SK-N-SH treated with all-trans-retinoic acid at 6 μM for 48 hours (cell line): ENCODE data around the gene FSTL1.

Experiments used
- ATAC-seq: fragments of 200-7000 bp; cut with Tn5 transposase; 3 replicates; pipeline ENCODE4 v1.9.1; 2020; ENCODE audit warnings: mild to moderate bottlenecking, moderate library complexity
- BACH2 ChIP-seq: fragments of 250-450 bp; sonication (Bioruptor Pico); IDR thresholded peaks from 2 replicates; pipeline ENCODE4 v1.9.0; 2021; ENCODE audit warnings: mild to moderate bottlenecking, borderline replicate concordance
- CSRNP3 ChIP-seq: fragments of 250-450 bp; sonication (Bioruptor Pico); IDR thresholded peaks from 2 replicates; pipeline ENCODE4 v1.5.1; 2021; ENCODE audit warnings: mild to moderate bottlenecking, moderate library complexity
- ESRRG ChIP-seq: fragments of 250-450 bp; sonication (Bioruptor Pico); IDR thresholded peaks from 2 replicates; pipeline ENCODE4 v1.6.1; 2021; ENCODE audit warnings: mild to moderate bottlenecking
- GLIS3 ChIP-seq: fragments of 250-450 bp; sonication (Bioruptor Pico); IDR thresholded peaks from 2 replicates; pipeline ENCODE4 v1.5.0; 2020; ENCODE audit warnings: mild to moderate bottlenecking, moderate library complexity
- ISL1 ChIP-seq: fragments of 250-450 bp; sonication (Bioruptor Pico); IDR thresholded peaks from 2 replicates; pipeline ENCODE4 v2.1.2; 2022; ENCODE audit warnings: mild to moderate bottlenecking, moderate library complexity
- OSR1 ChIP-seq: fragments of 250-450 bp; sonication (Bioruptor Pico); IDR thresholded peaks from 2 replicates; pipeline ENCODE4 v1.8.0; 2022; ENCODE audit warnings: moderate library complexity, mild to moderate bottlenecking, inconsistent platforms
- PATZ1 ChIP-seq: fragments of 250-450 bp; sonication (Bioruptor Pico); IDR thresholded peaks from 2 replicates; pipeline ENCODE4 v1.8.0; 2020; ENCODE audit warnings: mild to moderate bottlenecking, moderate library complexity, borderline replicate concordance
- POU6F1 ChIP-seq: fragments of 250-450 bp; sonication (Bioruptor Pico); IDR thresholded peaks from 2 replicates; pipeline ENCODE4 v1.8.0; 2021; ENCODE audit warnings: low read depth, mild to moderate bottlenecking, moderate library complexity, borderline replicate concordance
- PPARA ChIP-seq: fragments of 250-450 bp; sonication (Bioruptor Pico); IDR thresholded peaks from 2 replicates; pipeline ENCODE4 v1.5.0; 2020; ENCODE audit warnings: mild to moderate bottlenecking, borderline replicate concordance
- RARB ChIP-seq: fragments of 250-450 bp; sonication (Bioruptor Pico); IDR thresholded peaks from 2 replicates; pipeline ENCODE4 v1.8.0; 2021; ENCODE audit warnings: mild to moderate bottlenecking, moderate library complexity
- SNAI2 ChIP-seq: fragments of 250-450 bp; sonication (Bioruptor Pico); IDR thresholded peaks from 2 replicates; pipeline ENCODE4 v1.5.0; 2020; ENCODE audit warnings: mild to moderate bottlenecking, moderate library complexity
- TCF4 ChIP-seq: fragments of 250-450 bp; sonication (Bioruptor Pico); IDR thresholded peaks from 2 replicates; pipeline ENCODE4 v1.8.0; 2021; ENCODE audit warnings: mild to moderate bottlenecking, moderate library complexity, borderline replicate concordance
- TOX ChIP-seq: fragments of 250-450 bp; sonication (Bioruptor Pico); IDR thresholded peaks from 2 replicates; pipeline ENCODE4 v1.8.0; 2021; ENCODE audit warnings: mild to moderate bottlenecking, moderate library complexity, borderline replicate concordance
- TSHZ2 ChIP-seq: fragments of 250-450 bp; sonication (Bioruptor Pico); IDR thresholded peaks from 2 replicates; pipeline ENCODE4 v1.5.0; 2020; ENCODE audit warnings: mild to moderate bottlenecking, moderate library complexity
- ZC3H10 ChIP-seq: fragments of 250-450 bp; sonication (Bioruptor Pico); IDR thresholded peaks from 2 replicates; pipeline ENCODE4 v1.5.1; 2021; ENCODE audit warnings: mild to moderate bottlenecking, moderate library complexity
- ZFP3 ChIP-seq: fragments of 250-450 bp; sonication (Bioruptor Pico); IDR thresholded peaks from 2 replicates; pipeline ENCODE4 v1.5.0; 2020; ENCODE audit warnings: mild to moderate bottlenecking, moderate library complexity
- ZFP30 ChIP-seq: fragments of 450-650 bp; formaldehyde crosslinking; IDR thresholded peaks from 2 replicates; pipeline ENCODE4 v1.5.0; 2022; ENCODE audit warnings: mild to moderate bottlenecking, moderate library complexity
- ZNF565 ChIP-seq: fragments of 450-650 bp; formaldehyde crosslinking; conservative IDR thresholded peaks from 2 replicates; pipeline ENCODE4 v1.5.0; 2020; ENCODE audit warnings: low read depth, mild to moderate bottlenecking, moderate library complexity
- ZNF70 ChIP-seq: fragments of 450-650 bp; formaldehyde crosslinking; IDR thresholded peaks from 2 replicates; pipeline ENCODE4 v1.5.0; 2020; ENCODE audit warnings: mild to moderate bottlenecking, moderate library complexity
- ZNF8 ChIP-seq: fragments of 450-650 bp; formaldehyde crosslinking; IDR thresholded peaks from 2 replicates; pipeline ENCODE4 v1.5.0; 2020; ENCODE audit warnings: mild to moderate bottlenecking, moderate library complexity

FSTL1 gene

GRCh38 chr3:120443626-120444123 is 7.1 kb downstream of the FSTL1 start:
- TF ChIP-seq ISL1 (peak; percentile 29; the same call in 1 of the 2 replicates), OSR1 (CRISPR knock-in tag) (no peak)
- ATAC-seq = no peak

GRCh38 chr3:120442975-120443517 is 7.7 kb downstream of the FSTL1 start:
- peak; percentile 15 for ATAC-seq
- no peak for TF ChIP-seq POU6F1
- peak; percentile 75; the same call in 1 of the 2 replicates for TF ChIP-seq ZFP3 (CRISPR knock-in tag)

GRCh38 chr3:120441776-120442175 is 9.0 kb downstream of the FSTL1 start:
- ATAC-seq = no peak
- TF ChIP-seq ZNF8 (CRISPR knock-in tag) = no peak

- TF ChIP-seq BACH2 (CRISPR knock-in tag) (no peak), OSR1 (CRISPR knock-in tag) (no peak), TOX (CRISPR knock-in tag) (no peak), POU6F1 (no peak), TSHZ2 (CRISPR knock-in tag) (no peak), CSRNP3 (CRISPR knock-in tag) (no peak), RARB (CRISPR knock-in tag) (no peak), ZNF8 (CRISPR knock-in tag) (no peak), PPARA (no peak), ISL1 (no peak), ESRRG (CRISPR knock-in tag) (no peak), ZC3H10 (CRISPR knock-in tag) (no peak), PATZ1 (CRISPR knock-in tag) (no peak), ZFP30 (CRISPR knock-in tag) (no peak), ZNF70 (no peak), TCF4 (CRISPR knock-in tag) (no peak), GLIS3 (CRISPR knock-in tag) (no peak), ZFP3 (CRISPR knock-in tag) (no peak), ZNF565 (CRISPR knock-in tag) (no peak), SNAI2 (CRISPR knock-in tag) (no peak)
- no peak for ATAC-seq
Measured at GRCh38 chr3:120440762-120441161, 10.0 kb downstream of the FSTL1 start.
